Measurements from ENCODE around the gene NDUFV1. TPM values are rescaled to one million over a fixed set of nuclear protein-coding genes. Genes with fewer than 3 reads are reported as not detected.

Gene NDUFV1
- total RNA-seq, 1 experiment from 2014 or later = 242 TPM

GRCh38 chr11:67604815-67605214, 1.9 kb upstream of the NDUFV1 start:
- RAD21 ChIA-PET (ENCODE audit: low non-redundant PET in 1 of 2, low total read pairs in 2 of 2, uncharacterized antibody in 2 of 2, unreplicated experiment in 2 of 2) = no interaction called here
- ATAC-seq = no peak
- H3K79me2 ChIP-seq (ENCODE audit: insufficient read depth, low read length) = peaks cover 27% of the 10 kb centered on the region
- no peaks in the 10 kb centered on the region for H3K9me3 ChIP-seq (ENCODE audit: control insufficient read depth in 1 of 2, insufficient read depth in 1 of 2, low read depth in 1 of 2, low read length in 2 of 2)
- TF ChIP-seq RAD21 (IDR thresholded peaks at IDR 0.05; ENCODE audit: low read depth) (no peak), ZNF274 (IDR thresholded peaks at IDR 0.05; ENCODE audit: low read depth, low read length) (no peak), ZBTB33 (IDR thresholded peaks at IDR 0.05; ENCODE audit: extremely low read depth, insufficient replicate concordance, low read length) (no peak), EZH2phosphoT487 (IDR thresholded peaks at IDR 0.05; ENCODE audit: borderline replicate concordance) (no peak)
- intact Hi-C loops (cut with micrococcal nuclease) = no loop called here
- BruUV-seq (replicated peaks) = no TSS peak
- H2AFZ ChIP-seq (ENCODE audit: low read depth, low read length, poor library complexity, severe bottlenecking) = no peak overlapping the region
- H3K27me3 ChIP-seq (ENCODE audit: insufficient read depth, low read length) = no peaks in the 10 kb centered on the region
- no peaks in the 10 kb centered on the region for H3K9me2 ChIP-seq (ENCODE audit: insufficient read depth)
- peaks cover 6 to 20% of the 10 kb centered on the region in 2 experiments for H3K4me1 ChIP-seq (ENCODE audit: control insufficient read depth in 1 of 2, insufficient read depth in 2 of 2, low read length in 2 of 2)
- CTCF ChIA-PET = interaction anchor here (1.2 kb wide), 1 partner anchor 10 kb away, joined by 3 read pairs; no protein-coding TSS in a partner anchor
- no peak overlapping the region for H3K9ac ChIP-seq (ENCODE audit: low read length)
- no peak overlapping the region for H3K4me3 ChIP-seq (replicated peaks in 1 of 2; ENCODE audit: low read depth in 1 of 2, low read length in 2 of 2)
- no peaks in the 10 kb centered on the region for H4K20me1 ChIP-seq (ENCODE audit: insufficient read depth)
- no peak overlapping the region for H3K4me2 ChIP-seq (ENCODE audit: low read length)
- POLR2A ChIA-PET = no interaction called here
- no peak overlapping the region for H3K27ac ChIP-seq (ENCODE audit: low read depth, low read length)
- H3K36me3 ChIP-seq (ENCODE audit: control insufficient read depth in 1 of 2, insufficient read depth in 2 of 2, low read length in 2 of 2) = peaks cover 10 to 14% of the 10 kb centered on the region in 2 experiments; a peak in 3 of 4 replicates
- DNase-seq (ENCODE audit: low read depth, low spot score) = no peak

- RAD21 ChIA-PET (ENCODE audit: low non-redundant PET in 1 of 2, low total read pairs in 2 of 2, uncharacterized antibody in 2 of 2, unreplicated experiment in 2 of 2) = no interaction called here
- POLR2A ChIA-PET = no interaction called here
- DNase-seq (ENCODE audit: low read depth, low spot score) (no peak), ATAC-seq (no peak)
- intact Hi-C loops (cut with micrococcal nuclease) = no loop called here
- no peak overlapping the region for H3K27ac ChIP-seq (ENCODE audit: low read depth, low read length)
- H3K36me3 ChIP-seq (ENCODE audit: control insufficient read depth in 1 of 2, insufficient read depth in 2 of 2, low read length in 2 of 2) = peaks cover 13 to 15% of the 10 kb centered on the region in 2 experiments; a peak in 3 of 4 replicates
- H3K9me2 ChIP-seq (ENCODE audit: insufficient read depth) = no peaks in the 10 kb centered on the region
- H3K4me3 ChIP-seq (replicated peaks in 1 of 2; ENCODE audit: low read depth in 1 of 2, low read length in 2 of 2) = no peak overlapping the region
- no peak overlapping the region for H3K9ac ChIP-seq (ENCODE audit: low read length)
- H3K4me2 ChIP-seq (ENCODE audit: low read length) = no peak overlapping the region; the same call in 1 of the 2 replicates
- H3K79me2 ChIP-seq (ENCODE audit: insufficient read depth, low read length) = peaks cover 27% of the 10 kb centered on the region
- CTCF ChIA-PET = interaction anchor here (1.2 kb wide), 1 partner anchor 9 kb away, joined by 3 read pairs; no protein-coding TSS in a partner anchor
- no peak for TF ChIP-seq JUND (IDR thresholded peaks at IDR 0.05)
- H3K27me3 ChIP-seq (ENCODE audit: insufficient read depth, low read length) = no peaks in the 10 kb centered on the region
- H3K4me1 ChIP-seq (ENCODE audit: control insufficient read depth in 1 of 2, insufficient read depth in 2 of 2, low read length in 2 of 2) = peaks cover 6 to 20% of the 10 kb centered on the region in 2 experiments
- no peaks in the 10 kb centered on the region for H3K9me3 ChIP-seq (ENCODE audit: control insufficient read depth in 1 of 2, insufficient read depth in 1 of 2, low read depth in 1 of 2, low read length in 2 of 2)
- no TSS peak for BruUV-seq (replicated peaks)
- H2AFZ ChIP-seq (ENCODE audit: low read depth, low read length, poor library complexity, severe bottlenecking) = no peak overlapping the region
- H4K20me1 ChIP-seq (ENCODE audit: insufficient read depth) = no peaks in the 10 kb centered on the region
Observed at GRCh38 chr11:67605231-67606011, 1.3 kb upstream of the NDUFV1 start.

Data from HCT116 (cell line).